GM12874 (cell line): ENCODE measurements around the gene RAB10.

Source experiments
- CTCF ChIP-seq: IDR thresholded peaks from 2 replicates; pipeline ENCODE4 v1.5.1; 2011; ENCODE audit warnings: low read depth, mild to moderate bottlenecking, control low read depth, low read length, moderate library complexity; ENCODE audit not compliant: insufficient read depth

The RAB10 gene

DNA sequence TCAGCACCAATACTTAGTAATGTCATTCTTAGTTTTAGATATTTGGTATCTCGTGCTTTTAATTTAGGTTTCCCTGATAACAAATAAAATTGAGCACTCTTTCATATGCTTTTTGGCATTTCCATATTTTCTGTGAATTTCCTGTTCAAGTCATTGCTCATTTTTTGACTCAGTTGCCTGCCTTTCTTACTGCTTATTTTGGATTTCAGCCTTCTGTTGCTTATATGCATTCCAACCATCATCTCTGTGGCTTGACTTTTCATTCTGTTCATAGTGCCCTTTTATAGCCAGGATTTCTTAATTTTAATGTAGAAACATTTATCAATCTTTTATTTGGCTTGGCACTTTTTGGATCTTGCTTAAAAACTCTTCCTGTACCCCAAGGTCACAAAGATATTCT, 37.0 kb upstream of the RAB10 start:
- no peak for TF ChIP-seq CTCF

GRCh38 chr2:26000561-26001082, 33.3 kb upstream of the RAB10 start:
- no peak for TF ChIP-seq CTCF

- TF ChIP-seq CTCF: no peak
These were observed 32.0 kb upstream of the RAB10 start for GRCh38 chr2:26001743-26002351.

GRCh38 chr2:26002632-26003310, 31.1 kb upstream of the RAB10 start:
- TF ChIP-seq CTCF: no peak

DNA sequence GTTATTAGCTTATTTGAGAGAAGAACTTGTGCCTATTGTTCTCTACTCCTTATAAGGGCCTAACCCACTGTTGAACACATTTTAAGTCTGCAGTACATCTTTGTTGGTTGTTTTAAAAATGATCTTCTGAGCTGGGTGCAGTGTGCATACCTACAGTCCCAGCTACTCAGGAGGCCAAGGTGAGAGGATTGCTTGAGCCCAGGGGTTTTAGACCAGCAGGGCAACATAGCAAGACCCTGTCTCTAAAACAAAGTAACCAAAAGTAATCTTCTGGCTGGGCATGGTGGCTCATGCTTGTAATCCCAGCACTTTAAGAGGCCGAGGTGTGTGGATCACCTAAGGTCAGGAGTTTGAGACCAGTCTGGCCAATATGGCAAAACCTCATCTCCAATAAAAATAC, 25.8 kb upstream of the RAB10 start:
- TF ChIP-seq CTCF: no peak

DNA sequence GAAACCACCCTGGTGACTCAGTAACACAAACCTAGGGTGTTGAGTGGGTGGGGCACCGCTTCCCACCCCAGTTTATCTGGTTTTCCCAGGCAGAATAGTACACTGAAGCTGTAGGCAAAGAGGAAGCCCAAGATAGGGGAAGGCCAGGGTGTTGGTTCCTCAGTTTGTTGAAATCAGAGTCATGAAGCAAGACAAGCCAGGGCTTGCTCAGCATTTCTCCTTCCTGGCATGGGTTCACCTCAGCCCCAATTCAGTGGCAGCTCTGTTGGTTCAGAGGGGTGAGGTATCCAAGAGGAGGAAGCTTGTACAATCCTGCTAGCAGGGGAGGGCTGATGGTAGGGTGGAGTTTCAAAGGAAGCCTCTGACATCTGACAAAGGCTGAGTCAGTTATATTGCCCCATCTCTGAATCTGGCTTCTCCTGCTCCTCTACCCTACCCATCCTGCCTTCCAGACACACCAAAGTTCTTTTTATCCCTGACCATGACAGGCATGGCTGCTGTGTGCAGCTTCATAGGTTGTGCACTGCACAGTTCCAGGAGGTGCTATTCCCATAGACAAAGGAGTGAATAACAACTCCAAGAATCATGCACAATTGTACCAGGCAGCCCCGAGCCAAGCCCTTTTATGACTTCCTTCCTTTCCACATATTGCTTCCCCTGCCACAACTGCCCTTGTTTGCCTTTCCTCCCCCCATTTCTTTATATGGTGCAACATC, 24.9 kb upstream of the RAB10 start:
- TF ChIP-seq CTCF: no peak

GRCh38 chr2:26009567-26009963, 24.3 kb upstream of the RAB10 start:
- TF ChIP-seq CTCF: no peak
